ENCODE results near the gene CES4A. TPM values are rescaled to one million over a fixed set of nuclear protein-coding genes. Genes with fewer than 3 reads are reported as not detected.
A peak's percentile ranks its signal among the peaks of the same experiment; 100 is the strongest.

The CES4A gene
- total and polyA plus RNA-seq, 2 experiments from 2014 or later = 11.8 to 12.3 TPM

DNA sequence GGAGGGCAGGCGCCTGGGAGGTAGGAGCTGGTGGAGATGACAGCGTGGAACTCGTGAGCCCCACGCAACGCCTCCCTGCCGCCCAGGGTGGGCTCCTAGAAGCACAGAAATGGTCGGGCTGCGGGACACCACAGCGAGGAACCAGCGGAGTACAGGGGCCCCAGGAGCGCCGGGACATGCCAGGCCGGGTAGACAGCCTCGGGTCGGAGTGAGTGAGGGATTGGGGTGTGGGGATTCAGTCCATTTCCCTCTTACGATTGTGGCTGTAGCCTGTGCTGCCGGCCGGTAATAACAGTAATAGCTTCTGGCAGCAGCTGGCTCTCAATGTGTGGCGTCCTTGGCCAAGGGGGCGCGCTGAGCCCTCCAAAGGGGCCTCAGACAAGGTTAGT is 39.6 kb upstream of the CES4A start:
- Histone ChIP-seq H3K79me2 (no peaks in the 10 kb centered on the region), H3K4me3 (no peak overlapping the region), H3K4me2 (peak overlapping the region; percentile 88), H4K20me1 (ENCODE audit: insufficient read depth, poor library complexity, severe bottlenecking) (no peaks in the 10 kb centered on the region), H3K36me3 (replicated peaks; ENCODE audit: insufficient read depth, low read depth) (no peaks in the 10 kb centered on the region), H3K27me3 (peaks cover 8% of the 10 kb centered on the region), H3K9me3 (ENCODE audit: low read depth) (no peaks in the 10 kb centered on the region), H3K27ac (no peak overlapping the region), H3K9me2 (replicated peaks; ENCODE audit: insufficient read depth) (no peaks in the 10 kb centered on the region), H3K4me1 (ENCODE audit: insufficient read depth) (peaks cover 11% of the 10 kb centered on the region), H2AFZ (no peak overlapping the region)
- no peak for TF ChIP-seq EZH2 (IDR thresholded peaks at IDR 0.05; ENCODE audit: borderline replicate concordance)
- TF ChIP-seq, protein P1, sequence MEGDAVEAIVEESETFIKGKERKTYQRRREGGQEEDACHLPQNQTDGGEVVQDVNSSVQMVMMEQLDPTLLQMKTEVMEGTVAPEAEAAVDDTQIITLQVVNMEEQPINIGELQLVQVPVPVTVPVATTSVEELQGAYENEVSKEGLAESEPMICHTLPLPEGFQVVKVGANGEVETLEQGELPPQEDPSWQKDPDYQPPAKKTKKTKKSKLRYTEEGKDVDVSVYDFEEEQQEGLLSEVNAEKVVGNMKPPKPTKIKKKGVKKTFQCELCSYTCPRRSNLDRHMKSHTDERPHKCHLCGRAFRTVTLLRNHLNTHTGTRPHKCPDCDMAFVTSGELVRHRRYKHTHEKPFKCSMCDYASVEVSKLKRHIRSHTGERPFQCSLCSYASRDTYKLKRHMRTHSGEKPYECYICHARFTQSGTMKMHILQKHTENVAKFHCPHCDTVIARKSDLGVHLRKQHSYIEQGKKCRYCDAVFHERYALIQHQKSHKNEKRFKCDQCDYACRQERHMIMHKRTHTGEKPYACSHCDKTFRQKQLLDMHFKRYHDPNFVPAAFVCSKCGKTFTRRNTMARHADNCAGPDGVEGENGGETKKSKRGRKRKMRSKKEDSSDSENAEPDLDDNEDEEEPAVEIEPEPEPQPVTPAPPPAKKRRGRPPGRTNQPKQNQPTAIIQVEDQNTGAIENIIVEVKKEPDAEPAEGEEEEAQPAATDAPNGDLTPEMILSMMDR (IDR thresholded peaks at IDR 0.05; ENCODE audit: poor library complexity) = no peak
- TF ChIP-seq EZH2phosphoT487 (IDR thresholded peaks at IDR 0.05; ENCODE audit: low read depth, severe bottlenecking, unreplicated experiment) = no peak
- DNase-seq (ENCODE audit: low spot score) = no peak
- WGBS (ENCODE audit: low lambda C conversion rate, missing lambda C conversion rate) = 74% methylated on average over 20 of the region's 21 CpGs

DNA sequence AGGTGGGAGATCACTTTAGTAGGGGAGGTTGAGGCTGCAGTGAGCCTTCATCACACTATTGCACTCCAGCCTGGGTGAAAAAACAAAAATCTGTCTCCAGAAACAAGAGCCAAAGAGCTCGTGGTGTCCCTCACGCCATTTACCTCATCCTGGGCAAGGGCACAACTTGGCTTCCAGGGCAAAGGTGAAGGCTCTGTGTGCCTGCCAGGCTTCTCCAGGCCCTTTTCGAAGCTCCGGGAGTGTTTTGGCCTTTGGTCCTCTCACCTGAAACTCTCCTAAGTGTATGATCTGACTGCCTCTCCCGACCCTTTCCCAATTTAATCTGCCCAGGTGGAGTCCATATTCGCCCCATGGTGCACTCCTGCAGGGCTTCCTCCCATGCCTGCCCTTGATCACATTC is 38.9 kb upstream of the CES4A start:
- peaks cover 8% of the 10 kb centered on the region for H3K27me3 ChIP-seq
- no peaks in the 10 kb centered on the region for H3K9me2 ChIP-seq (replicated peaks; ENCODE audit: insufficient read depth)
- WGBS (ENCODE audit: low lambda C conversion rate, missing lambda C conversion rate) = 75% methylated on average over 6 of the region's 6 CpGs
- peaks cover 11% of the 10 kb centered on the region for H3K4me1 ChIP-seq (ENCODE audit: insufficient read depth)
- no peak for TF ChIP-seq EZH2phosphoT487 (IDR thresholded peaks at IDR 0.05; ENCODE audit: low read depth, severe bottlenecking, unreplicated experiment)
- TF ChIP-seq, protein P1 (IDR thresholded peaks at IDR 0.05; ENCODE audit: poor library complexity) = no peak
- TF ChIP-seq EZH2 (IDR thresholded peaks at IDR 0.05; ENCODE audit: borderline replicate concordance) = no peak
- H3K36me3 ChIP-seq (replicated peaks; ENCODE audit: insufficient read depth, low read depth) = no peaks in the 10 kb centered on the region
- H3K9me3 ChIP-seq (ENCODE audit: low read depth) = no peaks in the 10 kb centered on the region
- no peaks in the 10 kb centered on the region for H3K79me2 ChIP-seq
- no peak overlapping the region for H3K4me2 ChIP-seq
- DNase-seq (ENCODE audit: low spot score) = no peak
- no peak overlapping the region for H3K27ac ChIP-seq
- H4K20me1 ChIP-seq (ENCODE audit: insufficient read depth, poor library complexity, severe bottlenecking) = no peaks in the 10 kb centered on the region
- no peak overlapping the region for H3K4me3 ChIP-seq
- no peak overlapping the region for H2AFZ ChIP-seq

DNA sequence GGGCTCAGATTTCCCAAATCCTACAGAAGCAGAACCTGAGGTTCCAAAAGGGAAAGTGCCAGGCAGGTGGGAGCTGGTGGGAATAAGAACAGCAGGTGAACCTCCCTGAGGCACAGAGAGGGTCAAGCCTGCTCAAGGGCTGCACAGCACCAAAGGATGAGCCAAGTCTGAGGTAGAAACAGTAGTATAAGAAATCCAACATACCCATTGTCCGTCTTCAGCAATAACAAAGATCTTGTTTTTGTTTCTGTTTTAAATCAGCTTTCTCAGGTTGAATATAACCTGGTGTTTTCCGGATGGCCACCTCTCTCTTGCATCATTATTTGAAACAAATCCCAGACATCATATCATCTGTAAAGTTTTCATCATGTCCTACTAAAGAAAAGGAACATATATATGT is 38.0 kb upstream of the CES4A start:
- Histone ChIP-seq H3K36me3 (replicated peaks; ENCODE audit: insufficient read depth, low read depth) (no peaks in the 10 kb centered on the region), H3K27ac (no peak overlapping the region), H3K4me2 (no peak overlapping the region), H2AFZ (no peak overlapping the region), H3K4me3 (no peak overlapping the region), H3K9me2 (replicated peaks; ENCODE audit: insufficient read depth) (no peaks in the 10 kb centered on the region), H4K20me1 (ENCODE audit: insufficient read depth, poor library complexity, severe bottlenecking) (no peaks in the 10 kb centered on the region), H3K27me3 (peaks cover 8% of the 10 kb centered on the region), H3K79me2 (no peaks in the 10 kb centered on the region), H3K4me1 (ENCODE audit: insufficient read depth) (peaks cover 21% of the 10 kb centered on the region), H3K9me3 (ENCODE audit: low read depth) (no peaks in the 10 kb centered on the region)
- TF ChIP-seq EZH2 (IDR thresholded peaks at IDR 0.05; ENCODE audit: borderline replicate concordance) = no peak
- no peak for TF ChIP-seq EZH2phosphoT487 (IDR thresholded peaks at IDR 0.05; ENCODE audit: low read depth, severe bottlenecking, unreplicated experiment)
- TF ChIP-seq, protein P1 (IDR thresholded peaks at IDR 0.05; ENCODE audit: poor library complexity) = no peak
- DNase-seq (ENCODE audit: low spot score) = no peak
- WGBS (ENCODE audit: low lambda C conversion rate, missing lambda C conversion rate) = 93% methylated on average over 2 of the region's 2 CpGs
